K562 treated with DMSO at 1 percent for 4 hours (cell line): ENCODE results near the gene UGT1A4. TPM values are rescaled to one million over a fixed set of nuclear protein-coding genes. Genes with fewer than 3 reads are reported as not detected.

Experiments used
- total RNA-seq: library from RNA; unstranded; fragments of 300-600 nt; gene quantifications from 2 replicates; pipeline ENCODE4 v1.2.3, GENCODE V29; 2022; ENCODE audit not compliant: insufficient read depth

Gene UGT1A4
- total RNA-seq, result not detected in 2 replicates

DNA sequence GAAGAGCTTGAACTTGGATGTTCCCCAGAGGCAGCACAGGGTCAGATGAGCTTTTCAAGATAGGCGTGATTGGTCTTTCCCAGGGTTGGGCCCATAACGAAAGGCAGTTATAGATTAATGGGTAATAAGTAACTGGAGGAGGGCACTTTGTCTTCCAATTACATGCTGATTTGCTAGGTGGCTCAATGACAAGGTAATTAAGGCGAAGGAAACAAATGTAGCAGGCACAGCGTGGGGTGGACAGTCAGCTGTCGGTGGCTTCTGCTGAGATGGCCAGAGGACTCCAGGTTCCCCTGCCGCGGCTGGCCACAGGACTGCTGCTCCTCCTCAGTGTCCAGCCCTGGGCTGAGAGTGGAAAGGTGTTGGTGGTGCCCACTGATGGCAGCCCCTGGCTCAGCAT lies at the start of gene UGT1A4:
Gene UGT1A4, plus strand, starts transcription at position 185 of the 400 bp plus-strand sequence. Its CDS starts 85 bp downstream, at position 270.

DNA sequence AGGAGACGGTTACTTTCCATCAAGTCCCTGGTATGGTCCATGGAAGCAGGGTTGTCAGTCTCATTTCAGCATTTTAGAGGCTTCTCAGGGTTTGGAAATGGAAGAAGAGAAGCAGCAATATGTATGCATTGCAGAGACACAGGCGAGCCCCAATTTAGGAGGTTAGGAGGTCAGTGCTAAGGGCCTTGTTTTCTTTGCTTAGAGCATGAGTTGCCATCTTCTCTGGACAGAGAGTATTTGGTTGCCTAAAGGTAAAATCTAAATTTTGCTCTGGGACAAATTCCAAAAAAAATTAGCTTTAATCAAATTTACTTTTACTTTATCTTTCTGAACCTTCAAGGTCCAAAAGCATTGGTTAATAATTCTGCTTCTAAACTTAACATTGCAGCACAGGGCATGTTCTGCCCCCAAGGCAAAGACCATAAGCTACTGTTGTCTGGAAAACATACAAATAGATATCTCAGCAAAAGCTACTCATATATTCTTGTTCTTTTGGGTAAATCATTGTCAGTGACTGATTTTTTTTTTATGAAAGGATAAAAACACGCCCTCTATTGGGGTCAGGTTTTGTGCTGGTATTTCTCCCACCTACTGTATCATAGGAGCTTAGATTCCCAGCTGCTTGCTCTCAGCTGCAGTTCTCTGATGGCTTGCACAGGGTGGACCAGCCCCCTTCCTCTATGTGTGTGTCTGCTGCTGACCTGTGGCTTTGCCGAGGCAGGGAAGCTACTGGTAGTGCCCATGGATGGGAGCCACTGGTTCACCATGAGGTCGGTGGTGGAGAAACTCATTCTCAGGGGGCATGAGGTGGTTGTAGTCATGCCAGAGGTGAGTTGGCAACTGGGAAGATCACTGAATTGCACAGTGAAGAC lies 47.0 kb upstream of the UGT1A4 start, which contains the start of gene UGT1A9:
Gene UGT1A9, plus strand, starts transcription at position 609 of the 872 bp plus-strand sequence. Its CDS starts 37 bp downstream, at position 646.

DNA sequence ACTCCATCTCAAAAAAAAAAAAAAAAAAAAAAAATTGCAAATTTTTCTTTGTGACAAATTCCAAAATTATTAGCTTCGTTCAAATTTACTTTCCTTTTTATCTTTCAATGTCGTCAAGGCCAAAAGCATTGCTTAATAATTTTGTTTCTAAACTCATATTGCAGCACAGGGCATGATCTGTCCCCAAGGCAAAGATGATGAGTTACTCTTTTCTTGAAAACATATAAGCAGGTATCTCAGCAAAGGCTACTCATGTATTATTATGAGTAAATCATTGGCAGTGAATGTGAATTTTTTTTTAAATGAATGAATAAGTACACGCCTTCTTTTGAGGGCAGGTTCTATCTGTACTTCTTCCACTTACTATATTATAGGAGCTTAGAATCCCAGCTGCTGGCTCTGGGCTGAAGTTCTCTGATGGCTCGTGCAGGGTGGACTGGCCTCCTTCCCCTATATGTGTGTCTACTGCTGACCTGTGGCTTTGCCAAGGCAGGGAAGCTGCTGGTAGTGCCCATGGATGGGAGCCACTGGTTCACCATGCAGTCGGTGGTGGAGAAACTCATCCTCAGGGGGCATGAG lies 36.9 kb upstream of the UGT1A4 start, which contains the start of gene UGT1A7:
Gene UGT1A7, plus strand, starts transcription at position 381 of the 579 bp plus-strand sequence. Its CDS starts 37 bp downstream, at position 418.

DNA sequence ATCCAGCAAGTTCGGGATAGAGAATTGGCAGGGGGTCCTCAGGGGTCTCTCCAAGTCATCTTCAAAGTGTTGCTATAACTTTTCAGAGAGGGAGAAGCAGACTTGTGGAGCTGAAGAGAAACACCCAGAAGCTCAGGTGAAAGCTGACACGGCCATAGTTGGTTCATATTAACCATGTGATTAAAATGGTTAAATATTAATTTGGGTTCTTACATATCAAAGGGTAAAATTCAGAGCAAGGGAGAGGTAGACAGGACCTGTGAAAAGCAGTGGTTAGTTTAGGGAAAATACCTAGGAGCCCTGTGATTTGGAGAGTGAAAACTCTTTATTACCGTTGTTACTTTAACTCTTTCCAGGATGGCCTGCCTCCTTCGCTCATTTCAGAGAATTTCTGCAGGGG lies 25.9 kb upstream of the UGT1A4 start, which contains the start of gene UGT1A6:
Gene UGT1A6, plus strand, starts transcription at position 243 of the 400 bp plus-strand sequence. Its CDS starts 115 bp downstream, at position 358.

DNA sequence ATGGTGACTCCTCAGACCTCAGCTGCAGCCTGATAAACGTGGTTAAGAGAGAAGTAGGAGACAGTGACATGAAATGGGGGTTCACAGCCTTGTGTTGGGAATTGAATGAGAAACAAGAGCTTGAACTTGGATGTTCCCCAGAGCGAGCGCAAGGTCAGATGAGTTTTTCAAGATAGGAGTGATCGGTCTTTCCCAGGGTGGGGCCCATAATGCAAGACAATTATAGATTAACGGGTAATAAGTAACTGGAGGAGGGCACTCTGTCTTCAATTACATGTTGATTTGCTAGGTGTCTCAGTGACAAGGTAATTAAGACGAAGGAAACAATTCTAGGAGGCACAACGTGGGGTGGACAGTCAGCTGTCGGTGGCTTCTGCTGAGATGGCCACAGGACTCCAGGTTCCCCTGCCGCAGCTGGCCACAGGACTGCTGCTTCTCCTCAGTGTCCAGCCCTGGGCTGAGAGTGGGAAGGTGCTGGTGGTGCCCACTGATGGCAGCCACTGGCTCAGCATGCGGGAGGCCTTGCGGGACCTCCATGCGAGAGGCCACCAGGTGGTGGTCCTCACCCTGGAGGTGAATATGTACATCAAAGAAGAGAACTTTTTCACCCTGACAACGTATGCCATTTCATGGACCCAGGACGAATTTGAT lies 5.8 kb upstream of the UGT1A4 start, which contains the start of gene UGT1A5:
Gene UGT1A5, plus strand, starts transcription at position 297 of the 651 bp plus-strand sequence. Its CDS starts 85 bp downstream, at position 382.

DNA sequence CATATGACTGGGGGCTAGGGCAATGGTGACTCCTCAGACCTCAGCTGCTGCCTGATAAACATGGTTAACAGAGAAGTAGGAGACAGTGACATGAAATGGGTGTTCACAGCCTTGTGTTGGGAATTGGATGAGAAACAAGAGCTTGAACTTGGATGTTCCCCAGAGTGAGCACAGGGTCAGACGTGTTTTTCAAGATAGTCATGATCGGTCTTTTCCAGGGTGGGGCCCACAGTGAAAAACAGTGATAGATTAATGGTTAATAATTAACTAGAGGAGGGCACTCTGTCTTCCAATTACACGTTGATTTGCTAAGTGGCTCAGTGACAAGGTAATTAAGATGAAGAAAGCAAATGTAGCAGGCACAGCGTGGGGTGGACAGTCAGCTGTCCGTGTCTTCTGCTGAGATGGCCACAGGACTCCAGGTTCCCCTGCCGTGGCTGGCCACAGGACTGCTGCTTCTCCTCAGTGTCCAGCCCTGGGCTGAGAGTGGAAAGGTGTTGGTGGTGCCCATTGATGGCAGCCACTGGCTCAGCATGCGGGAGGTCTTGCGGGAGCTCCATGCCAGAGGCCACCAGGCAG lies 10.3 kb downstream of the UGT1A4 start, which contains the start of gene UGT1A3:
Gene UGT1A3, plus strand, starts transcription at position 320 of the 579 bp plus-strand sequence. Its CDS starts 85 bp downstream, at position 405.

DNA sequence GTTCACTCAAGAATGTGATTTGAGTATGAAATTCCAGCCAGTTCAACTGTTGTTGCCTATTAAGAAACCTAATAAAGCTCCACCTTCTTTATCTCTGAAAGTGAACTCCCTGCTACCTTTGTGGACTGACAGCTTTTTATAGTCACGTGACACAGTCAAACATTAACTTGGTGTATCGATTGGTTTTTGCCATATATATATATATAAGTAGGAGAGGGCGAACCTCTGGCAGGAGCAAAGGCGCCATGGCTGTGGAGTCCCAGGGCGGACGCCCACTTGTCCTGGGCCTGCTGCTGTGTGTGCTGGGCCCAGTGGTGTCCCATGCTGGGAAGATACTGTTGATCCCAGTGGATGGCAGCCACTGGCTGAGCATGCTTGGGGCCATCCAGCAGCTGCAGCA lies 41.5 kb downstream of the UGT1A4 start, which contains the start of gene UGT1A1:
Gene UGT1A1, plus strand, starts transcription at position 228 of the 400 bp plus-strand sequence. Its CDS starts 18 bp downstream, at position 246.

DNA sequence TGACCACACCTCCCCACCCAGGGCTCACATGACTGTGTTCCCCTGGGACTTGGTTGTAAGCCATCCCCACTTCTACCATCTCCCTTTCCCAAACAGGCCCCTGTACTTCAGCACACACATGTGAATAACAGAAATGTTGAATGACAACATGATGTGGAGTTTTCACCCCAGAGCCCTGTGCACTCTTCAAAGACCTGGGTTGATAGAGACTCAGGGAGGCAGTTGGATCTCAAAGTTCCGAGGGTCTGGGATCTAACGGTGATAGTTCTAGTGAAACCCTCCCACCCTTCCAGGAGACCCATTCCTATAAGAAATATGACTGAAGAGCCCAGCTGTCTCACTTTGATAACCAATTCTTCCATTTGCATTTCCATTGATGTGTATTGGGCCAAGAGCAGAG lies 59.5 kb downstream of the UGT1A4 start, which contains the start of gene MROH2A:
Gene MROH2A, plus strand, starts transcription at position 301 of the 400 bp plus-strand sequence. CDS start 1,029 bp downstream, outside the sequence.

Other genes starting within 250 kb of the UGT1A4 start
- 10.1 and 10.3 TPM in 2 replicates for gene USP40, start 152.0 kb upstream of the UGT1A4 start, total RNA-seq
- not detected in 2 replicates for gene UGT1A8, start 101.1 kb upstream of the UGT1A4 start, total RNA-seq
- not detected in 2 replicates for gene UGT1A10, start 82.3 kb upstream of the UGT1A4 start, total RNA-seq
- gene UGT1A9, start 46.8 kb upstream of the UGT1A4 start, total RNA-seq, result not detected in 2 replicates
- gene UGT1A7, start 36.8 kb upstream of the UGT1A4 start, total RNA-seq, result not detected in 2 replicates
- gene UGT1A6, start 25.8 kb upstream of the UGT1A4 start, total RNA-seq, result not detected in 2 replicates
- gene UGT1A5, start 5.8 kb upstream of the UGT1A4 start, total RNA-seq, result not detected in 2 replicates
- gene UGT1A3, start 10.3 kb downstream of the UGT1A4 start, total RNA-seq, result not detected in 2 replicates
- gene UGT1A1, start 41.5 kb downstream of the UGT1A4 start, total RNA-seq, result not detected in 2 replicates
- not detected in 2 replicates for gene MROH2A, start 59.6 kb downstream of the UGT1A4 start, total RNA-seq
- 18.1 and 25.3 TPM in 2 replicates for gene HJURP, start 135.8 kb downstream of the UGT1A4 start, total RNA-seq
- not detected in 2 replicates for gene TRPM8, start 198.6 kb downstream of the UGT1A4 start, total RNA-seq